ENCODE results near the gene SNAI3.

SNAI3 gene

GRCh38 chr16:88721236-88721635, 34.9 kb upstream of the SNAI3 start:
- no peak for DNase-seq

- DNase-seq, result no peak
These were observed 34.2 kb upstream of the SNAI3 start for GRCh38 chr16:88720396-88720970.

GRCh38 chr16:88719933-88720296, 33.6 kb upstream of the SNAI3 start:
- DNase-seq, result no peak

GRCh38 chr16:88719267-88719932, 33.1 kb upstream of the SNAI3 start:
- no peak for DNase-seq

- no peak for DNase-seq
These were observed 31.9 kb upstream of the SNAI3 start for GRCh38 chr16:88718178-88718577.

GRCh38 chr16:88716601-88717001, 30.3 kb upstream of the SNAI3 start:
- no peak for DNase-seq

- DNase-seq, result no peak
These were observed 29.9 kb upstream of the SNAI3 start for GRCh38 chr16:88716201-88716600.

- no peak for DNase-seq
These were observed 29.2 kb upstream of the SNAI3 start for GRCh38 chr16:88715312-88716190.

- DNase-seq, result no peak
These were observed 28.4 kb upstream of the SNAI3 start for GRCh38 chr16:88714420-88715302.

GRCh38 chr16:88713568-88714419, 27.5 kb upstream of the SNAI3 start:
- DNase-seq, result no peak

GRCh38 chr16:88713054-88713453, 26.7 kb upstream of the SNAI3 start:
- DNase-seq, result no peak

- DNase-seq, result no peak
These were observed 26.2 kb upstream of the SNAI3 start for GRCh38 chr16:88712362-88712979.

- no peak for DNase-seq
These were observed 25.5 kb upstream of the SNAI3 start for GRCh38 chr16:88711750-88712340.

GRCh38 chr16:88710556-88710955, 24.2 kb upstream of the SNAI3 start:
- peak; percentile 63 for DNase-seq

- DNase-seq, result no peak
These were observed 20.9 kb upstream of the SNAI3 start for GRCh38 chr16:88706965-88707826.

- peak; percentile 90 for DNase-seq
These were observed 20.1 kb upstream of the SNAI3 start, which contains the start of the genes CTU2 and RNF166 for GRCh38 chr16:88706229-88706964. CTU2 (plus strand) TSS chr16:88706503; CDS start chr16:88706531, 28 bp downstream. RNF166 (minus strand) TSS chr16:88706408; CDS start chr16:88706325, 83 bp downstream.

GRCh38 chr16:88705801-88706228, 19.5 kb upstream of the SNAI3 start:
- DNase-seq, result peak; percentile 45

GRCh38 chr16:88705076-88705684, 18.9 kb upstream of the SNAI3 start:
- peak; percentile 41 for DNase-seq
